Nephron progenitor cell (in vitro differentiated cells): ENCODE data around the gene SEC24A.

Experiments
- DNase-seq: peaks from one replicate; pipeline ENCODE4 v3.0.0; 2021
- H3K27ac Mint-ChIP-seq: 2 replicates; pipeline ENCODE4 v1.8.0; 2021; ENCODE audit warnings: mild to moderate bottlenecking, moderate library complexity, mixed read lengths
- H3K27me3 Mint-ChIP-seq: 2 replicates; pipeline ENCODE4 v1.8.0; 2021; ENCODE audit warnings: mild to moderate bottlenecking, low read depth, mixed read lengths; ENCODE audit not compliant: poor library complexity
- H3K36me3 Mint-ChIP-seq: 2 replicates; pipeline ENCODE4 v1.8.0; 2021; ENCODE audit warnings: low read depth, mixed read lengths
- H3K4me1 Mint-ChIP-seq: 2 replicates; pipeline ENCODE4 v1.8.0; 2021; ENCODE audit warnings: mixed read lengths
- H3K4me3 Mint-ChIP-seq: 2 replicates; pipeline ENCODE4 v1.8.0; 2021; ENCODE audit warnings: mild to moderate bottlenecking, moderate library complexity, mixed read lengths
- H3K9me3 Mint-ChIP-seq: 2 replicates; pipeline ENCODE4 v1.8.0; 2021; ENCODE audit warnings: mild to moderate bottlenecking, moderate library complexity, mixed read lengths
- CTCF ChIP-seq: fragments of 200-600 bp; sonication (generic); IDR thresholded peaks from 2 replicates; pipeline ENCODE4 v1.5.0; 2021; ENCODE audit warnings: antibody characterized with exemption

Gene SEC24A

GRCh38 chr5:134732819-134733218 is 84.2 kb downstream of the SEC24A start:
- TF ChIP-seq CTCF = no peak
- Mint-ChIP-seq H3K27me3 (peaks cover 8% of the 10 kb centered on the region), H3K4me1 (no peaks in the 10 kb centered on the region), H3K27ac (no peak overlapping the region), H3K9me3 (no peaks in the 10 kb centered on the region), H3K36me3 (no peaks in the 10 kb centered on the region), H3K4me3 (no peak overlapping the region)
- DNase-seq = no peak

- Mint-ChIP-seq H3K9me3 (no peaks in the 10 kb centered on the region), H3K4me3 (no peak overlapping the region), H3K27ac (no peak overlapping the region), H3K27me3 (peaks cover 8% of the 10 kb centered on the region), H3K4me1 (peaks cover 16% of the 10 kb centered on the region), H3K36me3 (no peaks in the 10 kb centered on the region)
- TF ChIP-seq CTCF = no peak
- DNase-seq = no peak
Observed at GRCh38 chr5:134735243-134735642, 86.7 kb downstream of the SEC24A start.

GRCh38 chr5:134736173-134736812 is 87.7 kb downstream of the SEC24A start:
- no peaks in the 10 kb centered on the region for H3K27me3 Mint-ChIP-seq
- TF ChIP-seq CTCF = no peak
- no peak overlapping the region for H3K4me3 Mint-ChIP-seq
- no peaks in the 10 kb centered on the region for H3K9me3 Mint-ChIP-seq
- H3K4me1 Mint-ChIP-seq = peaks cover 26% of the 10 kb centered on the region
- peaks cover 6% of the 10 kb centered on the region for H3K36me3 Mint-ChIP-seq
- no peak for DNase-seq
- no peak overlapping the region for H3K27ac Mint-ChIP-seq

GRCh38 chr5:134738133-134738962 is 89.8 kb downstream of the SEC24A start, which contains the start of gene CAMLG:
Gene CAMLG, plus strand, starts transcription at chr5:134738548. Its CDS starts 73 bp downstream, at chr5:134738621.
- Mint-ChIP-seq H3K9me3 (no peaks in the 10 kb centered on the region), H3K27ac (peak within 1 kb of the TSS; percentile 96), H3K4me3 (peak within 1 kb of the TSS; percentile 97), H3K4me1 (peaks cover 26% of the 10 kb centered on the region), H3K27me3 (no peaks in the 10 kb centered on the region), H3K36me3 (peaks cover 19% of the 10 kb centered on the region)
- TF ChIP-seq CTCF = peak; percentile 60
- peak; percentile 98 for DNase-seq

DNA sequence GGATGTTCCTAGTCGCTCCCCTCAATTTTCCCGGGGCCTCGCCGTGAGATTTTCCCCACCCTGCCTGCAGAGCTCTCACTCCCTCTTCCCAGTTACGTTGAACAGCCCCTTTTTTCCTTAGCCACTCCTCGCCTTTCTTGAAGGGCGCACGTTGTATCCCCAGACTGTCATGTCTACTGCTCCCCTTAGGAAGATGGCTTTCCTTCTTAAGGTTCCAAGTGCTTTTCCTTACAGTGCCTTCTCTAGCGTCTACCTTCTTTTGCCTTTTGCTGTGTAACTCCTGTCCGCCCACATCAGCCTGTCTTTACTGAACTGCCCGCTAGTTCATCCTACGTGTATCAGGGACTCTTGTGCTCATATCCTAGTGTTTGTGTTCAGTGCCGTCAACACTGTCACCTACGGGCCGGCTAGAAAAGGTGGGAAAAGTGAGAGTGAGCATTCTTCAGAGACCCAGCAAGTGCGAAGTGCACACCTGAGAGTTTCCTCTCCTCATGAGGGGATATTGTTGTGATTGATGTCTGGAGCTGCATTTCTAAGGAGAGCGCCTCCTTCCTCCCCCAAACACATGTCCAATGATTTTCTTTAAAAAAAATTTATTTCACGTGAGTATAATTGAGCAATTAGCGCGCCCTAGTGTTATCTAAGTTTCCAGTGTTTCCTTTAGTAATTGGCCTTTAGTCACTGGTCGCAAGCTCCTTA is 90.5 kb downstream of the SEC24A start:
- Mint-ChIP-seq H3K4me1 (peaks cover 26% of the 10 kb centered on the region), H3K4me3 (peak overlapping the region; percentile 97), H3K9me3 (no peaks in the 10 kb centered on the region), H3K27ac (peak overlapping the region; percentile 76), H3K27me3 (no peaks in the 10 kb centered on the region), H3K36me3 (peaks cover 23% of the 10 kb centered on the region)
- TF ChIP-seq CTCF = no peak
- peak; percentile 24 for DNase-seq
